Upper lobe of right lung (tissue), 1 donor: ENCODE results near the gene KCNJ12. TPM values are rescaled to one million over a fixed set of nuclear protein-coding genes. Genes with fewer than 3 reads are reported as not detected.
"Not testable (repeated sequence)": the region's sequence is repeated elsewhere in the genome, so short reads cannot be mapped to it uniquely, and the experiment has no call there.

Experiments
- ATAC-seq: fragments of 200-7000 bp; cut with Tn5 transposase; one replicate; pipeline ENCODE4 v1.9.1; 2020; ENCODE audit warnings: mild to moderate bottlenecking, moderate library complexity
- DNase-seq: peaks from one replicate; pipeline ENCODE4 v3.0.0-alpha.2; 2020
- H3K27ac ChIP-seq: fragments of 200-600 bp; one replicate; pipeline ENCODE4 v1.8.0; 2022
- H3K27me3 ChIP-seq: fragments of 200-600 bp; one replicate; pipeline ENCODE4 v1.8.0; 2022; ENCODE audit warnings: mild to moderate bottlenecking
- H3K36me3 ChIP-seq: fragments of 200-600 bp; one replicate; pipeline ENCODE4 v1.8.0; 2022
- H3K4me1 ChIP-seq: fragments of 200-600 bp; one replicate; pipeline ENCODE4 v1.8.0; 2022
- H3K4me3 ChIP-seq: fragments of 200-600 bp; one replicate; pipeline ENCODE4 v1.8.0; 2022; ENCODE audit warnings: mild to moderate bottlenecking
- H3K9me3 ChIP-seq: fragments of 200-600 bp; one replicate; pipeline ENCODE4 v1.8.0; 2022
- intact Hi-C: fragments of 100-400 bp; cut with DNase I; formaldehyde crosslinking; loops from one replicate; pipeline ENCODE4 v1.11.0; 2022
- total RNA-seq: library from RNA; stranded (reverse); fragmentation: NEBNext Ultra II Directional; extraction: Animal tissue kit (Norgen Biotek cat#: 25700); gene quantifications from one replicate; pipeline ENCODE4 v1.2.1, GENCODE V29; 2021
- TF ChIP-seq, protein P1 (sequence below): fragments of 200-600 bp; IDR thresholded peaks from one replicate; pipeline ENCODE4 v1.8.0; 2022; ENCODE audit warnings: antibody characterized with exemption
- donor health status: DM: no; HTN: yes; CAD: no; lungs with severe emphysema.

The KCNJ12 gene
- total RNA-seq, 1 donor from 2014 or later, result 2.5 TPM

DNA sequence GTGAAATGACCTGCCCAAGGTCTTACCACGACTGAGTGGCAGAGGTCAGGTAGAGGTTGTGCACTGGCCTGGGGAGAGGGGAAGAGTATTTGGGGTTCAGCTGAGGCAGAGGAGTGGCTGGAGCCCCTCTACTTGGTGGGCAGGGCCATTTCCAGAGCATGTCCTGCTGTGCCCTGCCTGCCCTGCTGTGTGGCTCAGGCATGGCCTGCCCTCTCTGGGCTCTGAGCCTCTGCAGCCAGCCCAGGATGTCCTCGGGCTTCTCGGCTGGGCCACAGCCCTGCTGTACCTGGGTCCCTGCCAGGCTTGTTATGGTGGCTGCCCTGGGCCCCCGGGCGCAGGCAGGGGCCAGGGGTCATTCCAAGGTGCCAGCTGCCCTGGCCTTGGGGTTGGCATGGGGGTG, 19.6 kb downstream of the KCNJ12 start:
- Histone ChIP-seq H3K4me1 (no peaks in the 10 kb centered on the region), H3K27me3 (no peaks in the 10 kb centered on the region), H3K27ac (no peak overlapping the region), H3K36me3 (no peaks in the 10 kb centered on the region), H3K4me3 (no peak overlapping the region), H3K9me3 (no peaks in the 10 kb centered on the region)
- DNase-seq, result no peak
- ATAC-seq, result no peak
- intact Hi-C loops, result no loop called here
- TF ChIP-seq, protein P1, sequence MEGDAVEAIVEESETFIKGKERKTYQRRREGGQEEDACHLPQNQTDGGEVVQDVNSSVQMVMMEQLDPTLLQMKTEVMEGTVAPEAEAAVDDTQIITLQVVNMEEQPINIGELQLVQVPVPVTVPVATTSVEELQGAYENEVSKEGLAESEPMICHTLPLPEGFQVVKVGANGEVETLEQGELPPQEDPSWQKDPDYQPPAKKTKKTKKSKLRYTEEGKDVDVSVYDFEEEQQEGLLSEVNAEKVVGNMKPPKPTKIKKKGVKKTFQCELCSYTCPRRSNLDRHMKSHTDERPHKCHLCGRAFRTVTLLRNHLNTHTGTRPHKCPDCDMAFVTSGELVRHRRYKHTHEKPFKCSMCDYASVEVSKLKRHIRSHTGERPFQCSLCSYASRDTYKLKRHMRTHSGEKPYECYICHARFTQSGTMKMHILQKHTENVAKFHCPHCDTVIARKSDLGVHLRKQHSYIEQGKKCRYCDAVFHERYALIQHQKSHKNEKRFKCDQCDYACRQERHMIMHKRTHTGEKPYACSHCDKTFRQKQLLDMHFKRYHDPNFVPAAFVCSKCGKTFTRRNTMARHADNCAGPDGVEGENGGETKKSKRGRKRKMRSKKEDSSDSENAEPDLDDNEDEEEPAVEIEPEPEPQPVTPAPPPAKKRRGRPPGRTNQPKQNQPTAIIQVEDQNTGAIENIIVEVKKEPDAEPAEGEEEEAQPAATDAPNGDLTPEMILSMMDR, result no peak

DNA sequence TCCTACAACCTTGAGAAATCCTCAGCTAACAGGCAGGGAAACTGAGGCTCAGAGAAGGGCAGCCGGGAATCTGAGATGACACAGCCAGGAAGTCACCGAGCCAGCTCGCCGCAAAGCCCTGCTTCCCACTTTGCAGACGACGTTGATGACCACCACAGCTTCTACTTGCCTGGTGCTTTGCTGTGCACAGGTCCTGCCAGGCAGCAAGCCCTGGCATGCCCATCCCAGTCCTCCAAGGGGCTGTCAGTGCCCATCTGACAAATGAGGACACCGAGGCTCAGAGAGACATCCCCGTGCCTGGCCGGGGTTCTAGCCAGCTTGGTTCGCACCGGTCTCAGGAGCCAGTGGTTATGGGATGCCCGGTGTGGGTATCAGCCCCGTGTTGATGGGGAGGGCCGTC, 20.1 kb downstream of the KCNJ12 start:
- TF ChIP-seq, protein P1, result no peak
- no peak overlapping the region for H3K27ac ChIP-seq
- H3K4me1 ChIP-seq, result peaks cover 4% of the 10 kb centered on the region
- H3K36me3 ChIP-seq, result no peaks in the 10 kb centered on the region
- no peak overlapping the region for H3K4me3 ChIP-seq
- intact Hi-C loops, result no loop called here
- H3K27me3 ChIP-seq, result no peaks in the 10 kb centered on the region
- H3K9me3 ChIP-seq, result no peaks in the 10 kb centered on the region
- ATAC-seq (no peak), DNase-seq (no peak)

DNA sequence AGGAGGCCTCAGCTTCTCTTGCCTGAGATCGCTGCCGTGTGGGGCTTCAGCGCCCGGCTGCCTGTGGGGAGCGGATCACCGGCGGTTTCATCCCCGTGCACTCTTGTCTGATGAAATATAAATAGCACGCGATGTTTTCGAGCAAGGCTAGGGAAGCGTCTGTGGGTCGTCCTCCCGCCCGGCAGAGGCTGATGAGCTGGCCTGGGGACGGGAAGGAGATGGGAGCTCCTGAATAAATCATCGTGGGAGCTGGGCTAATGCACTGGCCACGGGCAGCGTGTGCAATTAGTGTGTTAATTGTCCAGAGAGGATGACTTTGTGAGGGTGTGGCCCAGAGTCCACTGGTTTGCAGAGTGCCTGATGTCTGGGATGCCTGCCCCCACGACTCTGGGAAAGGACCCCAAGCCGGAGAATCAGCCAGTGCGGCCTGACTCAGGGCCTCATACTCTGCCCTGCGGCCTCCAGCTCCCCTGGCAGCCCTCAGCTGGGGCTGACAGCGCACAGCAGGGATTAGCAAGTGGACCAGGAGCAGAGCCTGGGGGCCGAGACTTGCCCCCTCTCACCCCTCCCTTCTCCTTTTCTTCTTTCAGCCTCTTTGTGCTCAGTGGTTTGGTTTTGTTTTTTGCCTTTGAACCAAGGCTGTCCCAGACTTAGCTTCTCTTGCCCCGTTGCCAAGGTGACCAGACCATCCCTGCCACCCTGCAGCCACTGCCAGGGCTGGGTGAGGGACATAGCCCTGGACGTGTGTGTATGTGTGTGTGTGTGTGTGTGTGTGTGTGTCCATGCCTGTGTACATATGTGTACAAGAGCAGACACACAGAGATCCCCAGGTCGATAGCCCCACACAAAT, 21.4 kb downstream of the KCNJ12 start:
- H3K27ac ChIP-seq, result no peak overlapping the region
- TF ChIP-seq, protein P1, result no peak

DNA sequence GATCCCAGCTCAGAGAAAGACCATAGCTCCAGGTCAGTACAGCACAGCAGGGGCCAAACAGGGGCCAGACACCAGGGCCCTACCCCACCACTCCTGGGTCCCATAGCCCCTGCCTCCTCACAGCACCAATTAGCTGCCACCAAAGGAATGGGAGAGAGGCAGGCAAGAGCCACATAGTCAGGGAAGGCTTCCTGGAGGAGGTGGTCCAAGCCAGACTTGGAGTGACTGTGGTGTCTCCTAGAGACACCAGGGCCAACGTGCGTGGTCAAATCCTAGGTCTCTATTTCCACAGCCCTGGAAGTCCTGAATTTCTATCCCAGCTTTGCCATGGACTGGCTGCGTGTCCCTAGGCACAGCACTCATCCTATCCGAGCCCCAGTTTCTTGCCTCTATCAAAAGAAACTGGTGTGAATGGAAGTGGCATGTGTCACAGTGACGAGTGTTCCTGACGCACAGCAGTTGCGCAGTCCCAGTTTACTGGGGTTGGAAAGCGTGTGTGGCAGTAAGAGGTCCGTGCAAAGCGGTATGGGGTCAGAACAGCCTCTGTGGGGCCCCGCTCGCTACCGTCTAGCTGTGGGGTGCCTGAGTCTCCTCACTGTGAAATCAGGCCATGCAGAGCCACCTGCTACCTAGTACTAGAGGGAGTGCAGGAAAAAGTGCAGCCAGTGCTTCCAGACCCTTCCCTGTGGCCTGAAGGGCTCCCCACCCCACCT, 23.5 kb downstream of the KCNJ12 start:
- no peak for ATAC-seq
- Histone ChIP-seq H3K9me3 (no peaks in the 10 kb centered on the region), H3K4me1 (peaks cover 5% of the 10 kb centered on the region), H3K4me3 (no peak overlapping the region), H3K27ac (no peak overlapping the region), H3K27me3 (no peaks in the 10 kb centered on the region), H3K36me3 (no peaks in the 10 kb centered on the region)
- no peak for DNase-seq
- TF ChIP-seq, protein P1, result no peak
- intact Hi-C loops, result loop anchor here (2.0 kb wide), 1 partner anchor 287 kb away; no protein-coding TSS in a partner anchor

More for the DNA sequence above, 21.4 kb downstream of the KCNJ12 start:
- DNase-seq (no peak), ATAC-seq (no peak)
- no peaks in the 10 kb centered on the region for H3K9me3 ChIP-seq
- no peaks in the 10 kb centered on the region for H3K27me3 ChIP-seq
- H3K4me3 ChIP-seq, result no peak overlapping the region
- peaks cover 5% of the 10 kb centered on the region for H3K4me1 ChIP-seq
- H3K36me3 ChIP-seq, result no peaks in the 10 kb centered on the region
- intact Hi-C loops, result no loop called here

DNA sequence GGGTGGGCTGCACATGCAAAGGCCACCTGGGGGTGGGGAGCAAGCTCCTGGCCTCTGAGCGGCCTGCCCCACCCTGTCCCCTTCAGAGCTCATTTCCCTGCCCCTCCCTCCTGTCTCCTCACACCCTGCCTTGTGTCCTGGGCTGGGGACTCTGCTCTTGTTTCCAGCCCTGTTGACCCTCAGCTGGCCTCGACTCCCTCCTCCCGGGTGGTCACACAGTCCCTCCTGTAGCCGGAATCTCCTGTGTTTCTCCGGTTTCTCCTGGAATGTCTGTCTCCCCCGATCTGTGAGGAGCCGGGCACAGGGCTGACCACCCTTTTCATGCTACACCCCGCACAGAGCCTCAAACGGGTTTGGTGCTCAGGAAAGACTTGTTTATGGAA, 24.0 kb downstream of the KCNJ12 start:
- not testable (repeated sequence) for ATAC-seq, H3K9me3 ChIP-seq, H3K27ac ChIP-seq, H3K4me3 ChIP-seq, H3K27me3 ChIP-seq, H3K4me1 ChIP-seq, DNase-seq, H3K36me3 ChIP-seq
- intact Hi-C loops, result loop anchor here (2.0 kb wide), 1 partner anchor 287 kb away; no protein-coding TSS in a partner anchor
